Stomach (tissue), 4 donors: Measurements from ENCODE around the gene TRAPPC10.

Source experiments
- POLR2A ChIP-seq, 4 donors: fragments of 450-650 bp; IDR thresholded peaks; one replicate each; pipeline ENCODE4 v1.6.1; 2016; ENCODE audit warnings: antibody characterized with exemption in 4 of 4, control low read depth in 2 of 4, mild to moderate bottlenecking in 1 of 4, moderate library complexity in 1 of 4
- TF ChIP-seq, protein P1 (sequence below), 7 experiments: fragments of 450-650 bp in 4 of 7; fragments of 200-600 bp in 3 of 7; sonication (generic) in 3 of 7; IDR thresholded peaks; one replicate each; pipeline ENCODE4 v1.5.1; 2016 to 2019; ENCODE audit warnings: antibody characterized with exemption in 7 of 7, control low read depth in 2 of 7, mild to moderate bottlenecking in 1 of 7

DNA sequence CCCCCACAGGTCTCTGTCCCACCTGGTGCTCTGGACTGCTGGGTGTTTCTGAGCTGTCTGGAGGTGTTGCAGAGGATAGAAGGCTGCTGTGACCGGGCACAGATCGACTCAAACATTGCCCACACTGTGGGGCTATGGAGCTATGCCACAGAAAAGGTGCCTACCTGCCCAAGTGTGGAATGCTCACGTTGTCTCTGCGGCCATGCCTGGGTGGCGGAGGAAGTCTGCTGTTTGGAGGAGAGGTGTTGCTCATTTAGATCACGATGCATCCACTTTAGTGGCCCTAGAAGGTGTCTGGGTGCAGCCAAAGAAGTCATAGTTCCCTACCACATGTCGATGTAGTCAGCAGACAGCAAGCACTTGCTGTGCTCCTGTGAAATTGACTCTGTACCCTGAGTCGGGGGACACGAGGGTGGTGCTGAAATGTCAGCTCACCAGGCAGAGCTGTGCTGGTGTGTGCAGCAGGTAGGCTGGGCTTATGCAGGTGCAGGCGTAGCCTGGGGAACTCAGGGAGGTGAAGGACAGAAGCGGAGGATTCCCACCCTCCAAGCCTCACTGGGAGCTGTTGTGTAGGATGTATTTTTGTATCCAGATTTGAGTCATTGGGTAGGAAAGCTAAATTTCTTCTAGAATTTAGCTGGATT is 62.3 kb downstream of the TRAPPC10 start:
- TF ChIP-seq, protein P1, sequence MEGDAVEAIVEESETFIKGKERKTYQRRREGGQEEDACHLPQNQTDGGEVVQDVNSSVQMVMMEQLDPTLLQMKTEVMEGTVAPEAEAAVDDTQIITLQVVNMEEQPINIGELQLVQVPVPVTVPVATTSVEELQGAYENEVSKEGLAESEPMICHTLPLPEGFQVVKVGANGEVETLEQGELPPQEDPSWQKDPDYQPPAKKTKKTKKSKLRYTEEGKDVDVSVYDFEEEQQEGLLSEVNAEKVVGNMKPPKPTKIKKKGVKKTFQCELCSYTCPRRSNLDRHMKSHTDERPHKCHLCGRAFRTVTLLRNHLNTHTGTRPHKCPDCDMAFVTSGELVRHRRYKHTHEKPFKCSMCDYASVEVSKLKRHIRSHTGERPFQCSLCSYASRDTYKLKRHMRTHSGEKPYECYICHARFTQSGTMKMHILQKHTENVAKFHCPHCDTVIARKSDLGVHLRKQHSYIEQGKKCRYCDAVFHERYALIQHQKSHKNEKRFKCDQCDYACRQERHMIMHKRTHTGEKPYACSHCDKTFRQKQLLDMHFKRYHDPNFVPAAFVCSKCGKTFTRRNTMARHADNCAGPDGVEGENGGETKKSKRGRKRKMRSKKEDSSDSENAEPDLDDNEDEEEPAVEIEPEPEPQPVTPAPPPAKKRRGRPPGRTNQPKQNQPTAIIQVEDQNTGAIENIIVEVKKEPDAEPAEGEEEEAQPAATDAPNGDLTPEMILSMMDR (IDR thresholded peaks at IDR 0.05) = no peak
- no peak for TF ChIP-seq POLR2A (IDR thresholded peaks at IDR 0.05)
